Panc1 (cell line): ENCODE measurements around the gene PDE3A. TPM values are rescaled to one million over a fixed set of nuclear protein-coding genes. Genes with fewer than 3 reads are reported as not detected.

Experiments
- ATAC-seq: fragments of 200-7000 bp; cut with Tn5 transposase; 2 replicates; pipeline ENCODE4 v1.9.1; 2020; ENCODE audit warnings: mild to moderate bottlenecking, moderate library complexity
- BruUV-seq: library from RNA; stranded (reverse); fragments of 400-500 nt; replicated peaks from 2 replicates; lab custom pipeline; 2021; lab: Mats Ljungman, UMichigan
- CTCF ChIA-PET: fragments of 300-600 bp; sonication (Branson Sonifier 250); formaldehyde crosslinking; loops from one replicate; lab custom pipeline; 2022; ENCODE audit warnings: antibody characterized with exemption; lab: Charles Lee
- POLR2A ChIA-PET: fragments of 300-600 bp; sonication (Branson Sonifier 250); formaldehyde crosslinking; loops from one replicate; lab custom pipeline; 2022; ENCODE audit warnings: antibody characterized with exemption; lab: Charles Lee
- DNase-seq: peaks from one replicate; pipeline ENCODE4 v3.0.0-alpha.2; 2010; ENCODE audit warnings: low read depth, low spot score
- H3K27ac ChIP-seq: 2 replicates; pipeline ENCODE4 v1.5.1; 2011; ENCODE audit warnings: mild to moderate bottlenecking, low read length, inconsistent platforms
- H3K27me3 ChIP-seq: fragments of 200-500 bp; sonication (Bioruptor generic); 2 replicates; pipeline ENCODE4 v1.6.0; 2014; ENCODE audit warnings: low read length, inconsistent platforms; ENCODE audit not compliant: control insufficient read depth, insufficient read depth
- H3K36me3 ChIP-seq: fragments of 200-500 bp; sonication (Bioruptor generic); 2 replicates; pipeline ENCODE4 v1.5.1; 2014; ENCODE audit warnings: inconsistent platforms, mild to moderate bottlenecking, low read length, moderate library complexity; ENCODE audit not compliant: control insufficient read depth, insufficient read depth
- H3K4me1 ChIP-seq: 2 replicates; pipeline ENCODE4 v1.5.1; 2011; ENCODE audit warnings: inconsistent platforms, mild to moderate bottlenecking, low read length, moderate library complexity; ENCODE audit not compliant: control insufficient read depth, insufficient read depth
- H3K4me3 ChIP-seq, 2 experiments: 2 replicates each; pipeline ENCODE4 v1.5.1; 2011 to 2012; ENCODE audit warnings: low read depth in 2 of 2, low read length in 2 of 2, mild to moderate bottlenecking in 2 of 2, inconsistent platforms in 1 of 2, moderate library complexity in 1 of 2
- H3K9me3 ChIP-seq: fragments of 200-500 bp; sonication (Bioruptor generic); 2 replicates; pipeline ENCODE4 v1.5.1; 2014; ENCODE audit warnings: low read depth, mild to moderate bottlenecking, inconsistent platforms, low read length, moderate library complexity; ENCODE audit not compliant: control insufficient read depth, insufficient read depth
- CTCF ChIP-seq: fragments of 450-650 bp; IDR thresholded peaks from 2 replicates; pipeline ENCODE4 v1.5.1; 2017; ENCODE audit warnings: mild to moderate bottlenecking
- POLR2AphosphoS5 ChIP-seq: IDR thresholded peaks from 2 replicates; pipeline ENCODE4 v1.6.1; 2012; ENCODE audit warnings: mild to moderate bottlenecking, low read depth, low read length, moderate library complexity
- REST ChIP-seq, 2 experiments: IDR thresholded peaks; 2 replicates each; pipeline ENCODE4 v1.6.1; 2011 to 2012; ENCODE audit warnings: low read depth in 2 of 2, control low read depth in 1 of 2, low read length in 1 of 2, mild to moderate bottlenecking in 1 of 2, moderate library complexity in 1 of 2; ENCODE audit not compliant: insufficient read depth in 1 of 2
- SIN3A ChIP-seq: IDR thresholded peaks from 2 replicates; pipeline ENCODE4 v1.6.1; 2012; ENCODE audit warnings: low read depth, mild to moderate bottlenecking, low read length, moderate library complexity, borderline replicate concordance; ENCODE audit not compliant: insufficient read depth
- TCF7L2 ChIP-seq: IDR thresholded peaks from 2 replicates; pipeline ENCODE4 v1.6.1; 2011; ENCODE audit warnings: mild to moderate bottlenecking, low read depth, low read length, inconsistent platforms
- in situ Hi-C: cut with HindIII; loops from 2 replicates; pipeline ENCODE4 v1.10.0; 2016; ENCODE audit warnings: low sequenced_read_pairs, low pct_unique_long_range_greater_than_20kb
- intact Hi-C: fragments of 100-400 bp; cut with micrococcal nuclease; formaldehyde crosslinking; loops from one replicate; pipeline ENCODE4 v1.10.0; 2022; ENCODE audit not compliant: unreplicated experiment
- total RNA-seq: library from RNA; stranded (reverse); gene quantifications from one replicate; pipeline ENCODE4 v1.2.1, GENCODE V29; 2021; ENCODE audit not compliant: unreplicated experiment

PDE3A gene
- total RNA-seq, 1 experiment from 2014 or later = 0.03 TPM

GRCh38 chr12:20555771-20556170 lies 187.4 kb downstream of the PDE3A start:
- Histone ChIP-seq H3K27me3 (no peaks in the 10 kb centered on the region), H3K9me3 (no peaks in the 10 kb centered on the region), H3K4me3 (no peak overlapping the region), H3K4me1 (no peaks in the 10 kb centered on the region), H3K27ac (no peak overlapping the region), H3K36me3 (no peaks in the 10 kb centered on the region)
- no peak for TF ChIP-seq POLR2AphosphoS5
- TF ChIP-seq SIN3A = no peak
- TF ChIP-seq REST (IDR thresholded peaks at IDR 0.05; ENCODE audit: insufficient read depth in 1 of 2, low read depth in 2 of 2, low read length in 1 of 2) = no peak
- intact Hi-C loops = no loop called here
- POLR2A ChIA-PET = interaction anchor here (0.5 kb wide), 1 partner anchor 1221 kb away, joined by 5 read pairs; no protein-coding TSS in a partner anchor
- DNase-seq (no peak), ATAC-seq (no peak)
- CTCF ChIA-PET = no interaction called here
- in situ Hi-C loops = no loop called here
- BruUV-seq = no TSS peak

GRCh38 chr12:20557096-20557495 lies 188.8 kb downstream of the PDE3A start:
- DNase-seq (no peak), ATAC-seq (no peak)
- Histone ChIP-seq H3K4me3 (no peak overlapping the region), H3K9me3 (no peaks in the 10 kb centered on the region), H3K4me1 (no peaks in the 10 kb centered on the region), H3K27me3 (no peaks in the 10 kb centered on the region), H3K36me3 (no peaks in the 10 kb centered on the region), H3K27ac (no peak overlapping the region)
- ChIA-PET POLR2A (no interaction called here), CTCF (no interaction called here)
- BruUV-seq = no TSS peak
- in situ Hi-C loops (no loop called here), intact Hi-C loops (no loop called here)
- TF ChIP-seq TCF7L2 = no peak
- TF ChIP-seq CTCF = no peak
- TF ChIP-seq REST (IDR thresholded peaks at IDR 0.05; ENCODE audit: insufficient read depth in 1 of 2, low read depth in 2 of 2, low read length in 1 of 2) = no peak
- TF ChIP-seq POLR2AphosphoS5 = no peak
- TF ChIP-seq SIN3A = no peak
